ENCODE results near the gene TTC12. TPM values are rescaled to one million over a fixed set of nuclear protein-coding genes. Genes with fewer than 3 reads are reported as not detected.

The TTC12 gene
- total RNA-seq, 1 donor from 2014 or later, result 21.6 TPM

DNA sequence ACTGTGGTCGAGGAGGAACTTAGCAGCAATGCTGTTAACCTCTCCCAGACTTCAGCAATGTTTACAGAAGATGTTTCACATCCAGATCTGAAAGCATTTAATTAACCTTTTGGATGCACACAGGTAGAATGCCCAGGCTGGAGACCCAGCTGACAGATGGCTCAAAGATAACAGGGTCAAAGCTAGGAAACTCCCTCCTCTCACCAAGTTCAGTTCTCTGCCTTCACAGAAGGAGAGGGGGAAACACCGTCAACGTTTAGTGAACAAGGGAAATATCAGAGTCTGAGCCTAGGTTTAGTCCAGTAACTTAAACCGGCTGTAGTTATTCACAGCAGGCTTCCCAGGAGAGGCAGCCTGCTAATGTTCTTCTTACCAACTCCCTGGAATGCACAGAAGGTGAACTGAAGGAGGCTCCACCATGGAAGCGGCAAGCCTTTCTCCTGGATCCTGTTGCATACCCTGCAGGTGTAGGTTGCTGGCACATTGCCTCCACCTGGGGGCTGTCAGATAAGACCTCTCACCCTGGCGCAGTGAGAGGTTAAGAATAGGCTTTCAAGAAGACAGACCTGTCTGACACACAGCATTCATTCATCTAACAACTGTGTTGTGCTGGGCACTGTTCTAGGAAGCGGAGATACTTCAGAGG lies 49.7 kb downstream of the TTC12 start:
- no peak overlapping the region for H3K27ac Mint-ChIP-seq (ENCODE audit: unreplicated experiment)
- H3K4me1 Mint-ChIP-seq, result no peaks in the 10 kb centered on the region
- H3K9me3 Mint-ChIP-seq, result no peaks in the 10 kb centered on the region
- no peaks in the 10 kb centered on the region for H3K27me3 Mint-ChIP-seq (ENCODE audit: low read depth)
- TF ChIP-seq, protein P1, sequence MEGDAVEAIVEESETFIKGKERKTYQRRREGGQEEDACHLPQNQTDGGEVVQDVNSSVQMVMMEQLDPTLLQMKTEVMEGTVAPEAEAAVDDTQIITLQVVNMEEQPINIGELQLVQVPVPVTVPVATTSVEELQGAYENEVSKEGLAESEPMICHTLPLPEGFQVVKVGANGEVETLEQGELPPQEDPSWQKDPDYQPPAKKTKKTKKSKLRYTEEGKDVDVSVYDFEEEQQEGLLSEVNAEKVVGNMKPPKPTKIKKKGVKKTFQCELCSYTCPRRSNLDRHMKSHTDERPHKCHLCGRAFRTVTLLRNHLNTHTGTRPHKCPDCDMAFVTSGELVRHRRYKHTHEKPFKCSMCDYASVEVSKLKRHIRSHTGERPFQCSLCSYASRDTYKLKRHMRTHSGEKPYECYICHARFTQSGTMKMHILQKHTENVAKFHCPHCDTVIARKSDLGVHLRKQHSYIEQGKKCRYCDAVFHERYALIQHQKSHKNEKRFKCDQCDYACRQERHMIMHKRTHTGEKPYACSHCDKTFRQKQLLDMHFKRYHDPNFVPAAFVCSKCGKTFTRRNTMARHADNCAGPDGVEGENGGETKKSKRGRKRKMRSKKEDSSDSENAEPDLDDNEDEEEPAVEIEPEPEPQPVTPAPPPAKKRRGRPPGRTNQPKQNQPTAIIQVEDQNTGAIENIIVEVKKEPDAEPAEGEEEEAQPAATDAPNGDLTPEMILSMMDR (conservative IDR thresholded peaks at IDR 0.05), result no peak
- H3K4me3 Mint-ChIP-seq, result no peak overlapping the region
- DNase-seq (ENCODE audit: low read depth, low spot score), result no peak
- H3K36me3 Mint-ChIP-seq (ENCODE audit: low read depth), result peaks cover 13% of the 10 kb centered on the region

DNA sequence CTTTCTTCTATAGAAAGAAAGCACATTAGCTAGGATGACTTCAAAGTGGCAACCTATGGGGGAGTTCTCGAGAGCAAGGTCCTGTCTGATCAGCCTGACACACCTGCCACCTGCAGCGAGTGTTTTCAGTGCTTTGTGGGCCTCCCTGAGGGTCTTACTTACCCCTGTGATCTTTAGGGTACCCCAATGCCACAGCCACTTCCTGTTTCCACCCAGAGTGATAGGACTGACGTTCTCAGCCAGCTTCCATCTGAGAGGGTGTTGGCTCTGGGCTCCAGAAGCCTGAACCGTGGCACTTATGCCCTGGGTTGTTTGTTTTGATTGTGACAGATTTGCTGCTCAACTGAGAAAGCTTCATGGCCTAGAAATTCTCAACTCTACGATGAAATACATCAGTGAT lies 51.5 kb downstream of the TTC12 start:
- H3K36me3 Mint-ChIP-seq (ENCODE audit: low read depth), result peaks cover 3% of the 10 kb centered on the region
- no peaks in the 10 kb centered on the region for H3K27me3 Mint-ChIP-seq (ENCODE audit: low read depth)
- H3K4me1 Mint-ChIP-seq, result no peaks in the 10 kb centered on the region
- H3K9me3 Mint-ChIP-seq, result no peaks in the 10 kb centered on the region
- no peak overlapping the region for H3K4me3 Mint-ChIP-seq
- DNase-seq (ENCODE audit: low read depth, low spot score), result no peak
- no peak overlapping the region for H3K27ac Mint-ChIP-seq (ENCODE audit: unreplicated experiment)
- TF ChIP-seq, protein P1 (conservative IDR thresholded peaks at IDR 0.05), result no peak

- Mint-ChIP-seq H3K9me3 (no peaks in the 10 kb centered on the region), H3K27ac (ENCODE audit: unreplicated experiment) (no peak overlapping the region), H3K4me3 (no peak overlapping the region), H3K27me3 (ENCODE audit: low read depth) (no peaks in the 10 kb centered on the region), H3K4me1 (no peaks in the 10 kb centered on the region), H3K36me3 (ENCODE audit: low read depth) (no peaks in the 10 kb centered on the region)
- TF ChIP-seq, protein P1 (conservative IDR thresholded peaks at IDR 0.05), result no peak
- DNase-seq (ENCODE audit: low read depth, low spot score), result no peak
These were observed 55.0 kb downstream of the TTC12 start for GRCh38 chr11:113369411-113369810.

- no peaks in the 10 kb centered on the region for H3K36me3 Mint-ChIP-seq (ENCODE audit: low read depth)
- H3K27ac Mint-ChIP-seq (ENCODE audit: unreplicated experiment), result no peak overlapping the region
- no peaks in the 10 kb centered on the region for H3K9me3 Mint-ChIP-seq
- H3K4me3 Mint-ChIP-seq, result no peak overlapping the region
- H3K27me3 Mint-ChIP-seq (ENCODE audit: low read depth), result no peaks in the 10 kb centered on the region
- no peaks in the 10 kb centered on the region for H3K4me1 Mint-ChIP-seq
- TF ChIP-seq, protein P1 (conservative IDR thresholded peaks at IDR 0.05), result no peak
- DNase-seq (ENCODE audit: low read depth, low spot score), result no peak
These were observed 56.3 kb downstream of the TTC12 start for GRCh38 chr11:113370634-113371033.

DNA sequence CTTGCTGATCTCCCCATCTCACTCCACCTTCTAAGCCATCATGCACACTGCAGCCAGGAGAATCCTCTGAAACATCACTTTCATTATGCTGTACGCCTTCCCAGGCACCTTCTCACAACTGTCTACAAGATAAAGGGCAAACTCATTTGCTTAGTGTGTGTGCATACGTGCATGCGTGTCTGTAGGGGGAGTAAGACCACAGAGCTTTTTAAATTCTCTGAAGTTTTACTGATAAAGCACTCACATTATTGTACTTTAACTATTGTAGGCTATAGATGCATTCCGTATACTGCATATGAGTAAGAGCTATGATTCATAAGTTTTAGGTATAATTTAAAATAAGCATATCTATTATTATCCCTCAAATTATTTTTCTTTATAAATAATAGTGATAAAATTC lies 57.9 kb downstream of the TTC12 start:
- TF ChIP-seq, protein P1 (conservative IDR thresholded peaks at IDR 0.05), result peak; percentile 18
- Mint-ChIP-seq H3K9me3 (no peaks in the 10 kb centered on the region), H3K4me1 (no peaks in the 10 kb centered on the region), H3K36me3 (ENCODE audit: low read depth) (no peaks in the 10 kb centered on the region), H3K4me3 (no peak overlapping the region), H3K27me3 (ENCODE audit: low read depth) (peaks cover 2% of the 10 kb centered on the region), H3K27ac (ENCODE audit: unreplicated experiment) (no peak overlapping the region)
- DNase-seq (ENCODE audit: low read depth, low spot score), result no peak

All from neural crest cell (in vitro differentiated cells).